Gastroesophageal sphincter (tissue), 4 donors: Measurements from ENCODE around the gene SPINT2. TPM values are rescaled to one million over a fixed set of nuclear protein-coding genes. Genes with fewer than 3 reads are reported as not detected.

Experiments used
- ATAC-seq: fragments of 150-250 bp; one replicate; pipeline ENCODE4 v1.9.1; 2016; ENCODE audit warnings: mild to moderate bottlenecking, moderate library complexity
- H3K27ac ChIP-seq, 4 donors: fragments of 200-600 bp; sonication (generic) in 3 of 4; 1 replicate in 3 of 4; 2 replicates in 1 of 4; pipeline ENCODE4 v1.5.1; 2016 to 2019
- H3K27me3 ChIP-seq: fragments of 200-600 bp; sonication (generic); one replicate; pipeline ENCODE4 v1.5.1; 2019
- H3K36me3 ChIP-seq, 2 donors: fragments of 200-600 bp; sonication (generic); one replicate each; pipeline ENCODE4 v1.5.1; 2019; ENCODE audit warnings: control low read depth in 1 of 2
- H3K4me1 ChIP-seq, 3 donors: fragments of 200-600 bp; sonication (generic); 1 replicate in 2 of 3; 2 replicates in 1 of 3; pipeline ENCODE4 v1.5.1; 2016 to 2019; ENCODE audit warnings: control low read depth in 2 of 3
- H3K4me3 ChIP-seq, 2 donors: fragments of 200-600 bp; sonication (generic); one replicate each; pipeline ENCODE4 v1.5.1; 2019; ENCODE audit warnings: mild to moderate bottlenecking in 1 of 2, moderate library complexity in 1 of 2
- H3K9me3 ChIP-seq, 3 donors: fragments of 200-600 bp; sonication (generic); one replicate each; pipeline ENCODE4 v1.5.1; 2017 to 2019; ENCODE audit warnings: control low read depth in 2 of 3
- CTCF ChIP-seq, 4 experiments: fragments of 200-600 bp in 2 of 4; fragments of 450-650 bp in 2 of 4; sonication (generic) in 1 of 4; IDR thresholded peaks; one replicate each; pipeline ENCODE4 v1.5.1; 2017 to 2019; ENCODE audit warnings: antibody characterized with exemption in 4 of 4, mild to moderate bottlenecking in 2 of 4, moderate library complexity in 2 of 4
- EP300 ChIP-seq: sonication (generic); formaldehyde crosslinking; IDR thresholded peaks from one replicate; pipeline ENCODE4 v1.6.1; 2017; ENCODE audit warnings: antibody characterized with exemption, mild to moderate bottlenecking
- POLR2A ChIP-seq, 2 donors: fragments of 450-650 bp; IDR thresholded peaks; one replicate each; pipeline ENCODE4 v1.6.1; 2017; ENCODE audit warnings: antibody characterized with exemption in 2 of 2, mild to moderate bottlenecking in 2 of 2, moderate library complexity in 1 of 2
- POLR2AphosphoS5 ChIP-seq: sonication (generic); formaldehyde crosslinking; IDR thresholded peaks from one replicate; pipeline ENCODE4 v1.6.1; 2017; ENCODE audit warnings: antibody characterized with exemption
- WGBS, 2 donors: methylation state at CpG; one replicate each; pipeline ENCODE4 v1.1.5; 2018; ENCODE audit warnings: low coverage in 1 of 2; 5-methylcytosine and 5-hydroxymethylcytosine counted together
- total RNA-seq, 4 donors: library from RNA; depleted of rRNA; stranded (reverse); fragments of >200 nt; gene quantifications; one replicate each; pipeline ENCODE4 v1.1.0, GENCODE V29; 2016

Gene SPINT2
- total RNA-seq, 4 donors from 2014 or later: 2.1 to 51.7 (median 10.9) TPM

GRCh38 chr19:38247734-38248268, 16.6 kb upstream of the SPINT2 start:
- ATAC-seq: no peak
- H3K27me3 ChIP-seq: no peaks in the 10 kb centered on the region
- H3K4me1 ChIP-seq: peaks cover 0 to 93% (median 25%) of the 10 kb centered on the region in 3 donors
- H3K27ac ChIP-seq: peak overlapping the region; percentile 73 to 95 (median 80)
- no peak overlapping the region for H3K4me3 ChIP-seq
- 33 to 81% methylated on average over 2 to 4 of the region's 9 CpGs for WGBS, 2 donors
- no peaks in the 10 kb centered on the region for H3K36me3 ChIP-seq
- no peaks in the 10 kb centered on the region for H3K9me3 ChIP-seq
- TF ChIP-seq POLR2AphosphoS5 (peak; percentile 37), EP300 (no peak)

GRCh38 chr19:38248421-38248820, 16.0 kb upstream of the SPINT2 start:
- TF ChIP-seq POLR2AphosphoS5 (no peak), CTCF (IDR thresholded peaks at IDR 0.05) (no peak), EP300 (no peak), POLR2A (IDR thresholded peaks at IDR 0.05) (no peak)
- WGBS, 2 donors: 60 to 82% methylated on average over 1 to 2 of the region's 7 CpGs
- Histone ChIP-seq H3K9me3 (no peaks in the 10 kb centered on the region), H3K27me3 (no peaks in the 10 kb centered on the region), H3K4me1 (peaks cover 0 to 97% (median 25%) of the 10 kb centered on the region in 3 donors), H3K4me3 (no peak overlapping the region), H3K36me3 (no peaks in the 10 kb centered on the region), H3K27ac (peak overlapping the region; percentile 73 to 95 (median 80))
- ATAC-seq: no peak

GRCh38 chr19:38250428-38250820, 13.9 kb upstream of the SPINT2 start:
- H3K27ac ChIP-seq: peak overlapping the region; percentile 89 to 97 (median 96)
- no peaks in the 10 kb centered on the region for H3K9me3 ChIP-seq
- TF ChIP-seq EP300 (no peak), POLR2A (IDR thresholded peaks at IDR 0.05) (no peak), POLR2AphosphoS5 (no peak), CTCF (IDR thresholded peaks at IDR 0.05) (no peak)
- ATAC-seq: no peak
- H3K4me1 ChIP-seq: peaks cover 0 to 97% (median 18%) of the 10 kb centered on the region in 3 donors
- H3K27me3 ChIP-seq: no peaks in the 10 kb centered on the region
- no peaks in the 10 kb centered on the region for H3K36me3 ChIP-seq
- peak overlapping the region; percentile 55 to 81 for H3K4me3 ChIP-seq

- H3K9me3 ChIP-seq: no peaks in the 10 kb centered on the region
- peak overlapping the region; percentile 89 to 97 (median 96) for H3K27ac ChIP-seq
- no peak for TF ChIP-seq CTCF (IDR thresholded peaks at IDR 0.05)
- peak; percentile 32 for TF ChIP-seq POLR2AphosphoS5
- no peaks in the 10 kb centered on the region for H3K36me3 ChIP-seq
- H3K4me3 ChIP-seq: peak overlapping the region; percentile 55 to 81
- H3K27me3 ChIP-seq: peaks cover under 1% of the 10 kb centered on the region
- peaks cover 0 to 91% (median 15%) of the 10 kb centered on the region in 3 donors for H3K4me1 ChIP-seq
- peak; percentile 65 for ATAC-seq
- 13 to 35% methylated on average over 5 to 16 of the region's 18 CpGs for WGBS, 2 donors
Measured at GRCh38 chr19:38250821-38251563, 13.4 kb upstream of the SPINT2 start.

GRCh38 chr19:38251564-38252051, 12.8 kb upstream of the SPINT2 start:
- Histone ChIP-seq H3K36me3 (no peaks in the 10 kb centered on the region), H3K27me3 (peaks cover 7% of the 10 kb centered on the region), H3K4me3 (peak overlapping the region; percentile 55 to 81), H3K27ac (peak overlapping the region; percentile 89 to 97 (median 96)), H3K4me1 (peaks cover 0 to 88% (median 14%) of the 10 kb centered on the region in 3 donors), H3K9me3 (no peaks in the 10 kb centered on the region)
- 6 to 8% methylated on average over 6 to 9 of the region's 10 CpGs for WGBS, 2 donors
- TF ChIP-seq CTCF (IDR thresholded peaks at IDR 0.05) (no peak), POLR2AphosphoS5 (peak; percentile 71), EP300 (no peak), POLR2A (IDR thresholded peaks at IDR 0.05) (peak; percentile 65 to 69)
- ATAC-seq: peak; percentile 57
